A549 (cell line): ENCODE measurements around the gene ACTR8.

Source experiments
- CBX8 ChIP-seq: fragments of 200-600 bp; sonication (generic); IDR thresholded peaks from 2 replicates; pipeline ENCODE4 v1.6.1; 2016
- CEBPB ChIP-seq, 2 experiments: fragments of >200 bp in 1 of 2; sonication (Bioruptor Twin) in 1 of 2; formaldehyde crosslinking in 1 of 2; IDR thresholded peaks; 2 replicates each; pipeline ENCODE4 v1.6.1; 2012 to 2016
- EP300 ChIP-seq, 2 experiments: fragments of >200 bp; sonication (Bioruptor Twin); formaldehyde crosslinking; IDR thresholded peaks; 2 replicates in 1 of 2; 3 replicates in 1 of 2; pipeline ENCODE4 v1.6.1; 2016 to 2017
- FOSL2 ChIP-seq, 2 experiments: fragments of 450-650 bp in 1 of 2; fragments of >200 bp in 1 of 2; sonication (Bioruptor Twin) in 1 of 2; formaldehyde crosslinking; IDR thresholded peaks; 2 replicates each; pipeline versions ENCODE4 v1.5.0 to v1.6.1; 2016 to 2020; ENCODE audit warnings: mild to moderate bottlenecking in 1 of 2, moderate library complexity in 1 of 2
- JUNB ChIP-seq: fragments of >200 bp; sonication (Bioruptor Twin); formaldehyde crosslinking; IDR thresholded peaks from 2 replicates; pipeline ENCODE4 v1.6.1; 2016
- NR3C1 ChIP-seq: fragments of >200 bp; sonication (Bioruptor Twin); formaldehyde crosslinking; IDR thresholded peaks from 3 replicates; pipeline ENCODE4 v1.6.1; 2017
- POLR2A ChIP-seq: IDR thresholded peaks from 2 replicates; pipeline ENCODE4 v1.6.1; 2012; ENCODE audit warnings: mild to moderate bottlenecking, low read length
- POLR2AphosphoS2 ChIP-seq: conservative IDR thresholded peaks from 2 replicates; pipeline ENCODE4 v1.6.1; 2012; ENCODE audit warnings: low read length, improper control_type of control experiment, inconsistent platforms
- TF ChIP-seq, protein P1 (sequence below): fragments of >200 bp; sonication (Bioruptor Twin); formaldehyde crosslinking; IDR thresholded peaks from 3 replicates; pipeline ENCODE4 v1.5.1; 2016
- TF ChIP-seq, protein P2 (sequence below): fragments of 200-600 bp; sonication (generic); IDR thresholded peaks from 2 replicates; pipeline ENCODE4 v1.6.1; 2016; ENCODE audit warnings: antibody characterized with exemption, mild to moderate bottlenecking, moderate library complexity
- TF ChIP-seq, protein P3 (sequence below): IDR thresholded peaks from 2 replicates; pipeline ENCODE4 v1.6.1; 2012

DNA sequence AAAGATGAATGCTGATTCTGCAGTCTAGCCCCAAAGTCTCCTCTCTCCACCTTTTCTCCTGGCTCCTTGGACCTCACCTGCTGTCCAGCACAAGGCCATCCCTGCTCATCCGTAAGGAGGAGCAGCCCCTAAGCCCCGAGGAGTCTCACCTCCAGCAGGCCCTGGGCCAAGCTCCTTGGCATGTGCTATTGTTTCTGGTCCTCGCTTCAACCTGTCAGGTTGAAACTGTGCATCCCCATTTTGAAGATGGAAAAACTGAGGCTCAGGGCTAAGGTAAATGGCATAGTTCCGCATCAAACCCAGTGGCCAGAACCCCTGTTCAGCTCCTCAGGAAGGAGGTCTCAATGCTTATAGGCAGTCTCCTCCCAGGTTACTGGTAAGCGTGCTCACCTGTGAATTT is 61.9 kb downstream of the ACTR8 start:
- TF ChIP-seq CBX8 (no peak), JUNB (no peak), POLR2A (no peak), EP300 (IDR thresholded peaks at IDR 0.05) (no peak), NR3C1 (no peak), FOSL2 (IDR thresholded peaks at IDR 0.05) (no peak), FOSL2 (CRISPR knock-in tag; IDR thresholded peaks at IDR 0.05) (no peak), POLR2AphosphoS2 (no peak), CEBPB (IDR thresholded peaks at IDR 0.05) (no peak)
- TF ChIP-seq, protein P1, sequence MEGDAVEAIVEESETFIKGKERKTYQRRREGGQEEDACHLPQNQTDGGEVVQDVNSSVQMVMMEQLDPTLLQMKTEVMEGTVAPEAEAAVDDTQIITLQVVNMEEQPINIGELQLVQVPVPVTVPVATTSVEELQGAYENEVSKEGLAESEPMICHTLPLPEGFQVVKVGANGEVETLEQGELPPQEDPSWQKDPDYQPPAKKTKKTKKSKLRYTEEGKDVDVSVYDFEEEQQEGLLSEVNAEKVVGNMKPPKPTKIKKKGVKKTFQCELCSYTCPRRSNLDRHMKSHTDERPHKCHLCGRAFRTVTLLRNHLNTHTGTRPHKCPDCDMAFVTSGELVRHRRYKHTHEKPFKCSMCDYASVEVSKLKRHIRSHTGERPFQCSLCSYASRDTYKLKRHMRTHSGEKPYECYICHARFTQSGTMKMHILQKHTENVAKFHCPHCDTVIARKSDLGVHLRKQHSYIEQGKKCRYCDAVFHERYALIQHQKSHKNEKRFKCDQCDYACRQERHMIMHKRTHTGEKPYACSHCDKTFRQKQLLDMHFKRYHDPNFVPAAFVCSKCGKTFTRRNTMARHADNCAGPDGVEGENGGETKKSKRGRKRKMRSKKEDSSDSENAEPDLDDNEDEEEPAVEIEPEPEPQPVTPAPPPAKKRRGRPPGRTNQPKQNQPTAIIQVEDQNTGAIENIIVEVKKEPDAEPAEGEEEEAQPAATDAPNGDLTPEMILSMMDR = no peak
- TF ChIP-seq, protein P2, sequence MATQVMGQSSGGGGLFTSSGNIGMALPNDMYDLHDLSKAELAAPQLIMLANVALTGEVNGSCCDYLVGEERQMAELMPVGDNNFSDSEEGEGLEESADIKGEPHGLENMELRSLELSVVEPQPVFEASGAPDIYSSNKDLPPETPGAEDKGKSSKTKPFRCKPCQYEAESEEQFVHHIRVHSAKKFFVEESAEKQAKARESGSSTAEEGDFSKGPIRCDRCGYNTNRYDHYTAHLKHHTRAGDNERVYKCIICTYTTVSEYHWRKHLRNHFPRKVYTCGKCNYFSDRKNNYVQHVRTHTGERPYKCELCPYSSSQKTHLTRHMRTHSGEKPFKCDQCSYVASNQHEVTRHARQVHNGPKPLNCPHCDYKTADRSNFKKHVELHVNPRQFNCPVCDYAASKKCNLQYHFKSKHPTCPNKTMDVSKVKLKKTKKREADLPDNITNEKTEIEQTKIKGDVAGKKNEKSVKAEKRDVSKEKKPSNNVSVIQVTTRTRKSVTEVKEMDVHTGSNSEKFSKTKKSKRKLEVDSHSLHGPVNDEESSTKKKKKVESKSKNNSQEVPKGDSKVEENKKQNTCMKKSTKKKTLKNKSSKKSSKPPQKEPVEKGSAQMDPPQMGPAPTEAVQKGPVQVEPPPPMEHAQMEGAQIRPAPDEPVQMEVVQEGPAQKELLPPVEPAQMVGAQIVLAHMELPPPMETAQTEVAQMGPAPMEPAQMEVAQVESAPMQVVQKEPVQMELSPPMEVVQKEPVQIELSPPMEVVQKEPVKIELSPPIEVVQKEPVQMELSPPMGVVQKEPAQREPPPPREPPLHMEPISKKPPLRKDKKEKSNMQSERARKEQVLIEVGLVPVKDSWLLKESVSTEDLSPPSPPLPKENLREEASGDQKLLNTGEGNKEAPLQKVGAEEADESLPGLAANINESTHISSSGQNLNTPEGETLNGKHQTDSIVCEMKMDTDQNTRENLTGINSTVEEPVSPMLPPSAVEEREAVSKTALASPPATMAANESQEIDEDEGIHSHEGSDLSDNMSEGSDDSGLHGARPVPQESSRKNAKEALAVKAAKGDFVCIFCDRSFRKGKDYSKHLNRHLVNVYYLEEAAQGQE = no peak
- TF ChIP-seq, protein P3, sequence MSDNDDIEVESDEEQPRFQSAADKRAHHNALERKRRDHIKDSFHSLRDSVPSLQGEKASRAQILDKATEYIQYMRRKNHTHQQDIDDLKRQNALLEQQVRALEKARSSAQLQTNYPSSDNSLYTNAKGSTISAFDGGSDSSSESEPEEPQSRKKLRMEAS = no peak
